Progenitor cell of endocrine pancreas (in vitro differentiated cells): ENCODE data around the gene FXR2. TPM values are rescaled to one million over a fixed set of nuclear protein-coding genes. Genes with fewer than 3 reads are reported as not detected.

Experiments used
- DNase-seq: peaks from one replicate; pipeline ENCODE4 v3.0.0; 2021; ENCODE audit warnings: low spot score; ENCODE audit not compliant: unreplicated experiment
- H3K27ac Mint-ChIP-seq: 2 replicates; pipeline ENCODE4 v1.8.0; 2021; ENCODE audit warnings: mild to moderate bottlenecking, moderate library complexity, mixed read lengths
- H3K27me3 Mint-ChIP-seq: 2 replicates; pipeline ENCODE4 v1.8.0; 2021; ENCODE audit warnings: mixed read lengths
- H3K36me3 Mint-ChIP-seq: 2 replicates; pipeline ENCODE4 v1.8.0; 2022; ENCODE audit warnings: mixed read lengths; ENCODE audit not compliant: insufficient read depth
- H3K4me1 Mint-ChIP-seq: 2 replicates; pipeline ENCODE4 v1.8.0; 2021; ENCODE audit warnings: low read depth, mixed read lengths
- H3K4me3 Mint-ChIP-seq: 2 replicates; pipeline ENCODE4 v1.8.0; 2021; ENCODE audit warnings: low read depth, mild to moderate bottlenecking, moderate library complexity, mixed read lengths
- H3K9me3 Mint-ChIP-seq: 2 replicates; pipeline ENCODE4 v1.8.0; 2021; ENCODE audit warnings: low read depth, mixed read lengths
- CTCF ChIP-seq: fragments of 200-600 bp; sonication (generic); IDR thresholded peaks from one replicate; pipeline ENCODE4 v1.5.0; 2021; ENCODE audit warnings: antibody characterized with exemption, mild to moderate bottlenecking; ENCODE audit not compliant: unreplicated experiment
- total RNA-seq: library from RNA; stranded (reverse); gene quantifications from 2 replicates; pipeline ENCODE4 v1.2.1, GENCODE V29; 2021

The FXR2 gene
- total RNA-seq, 1 donor from 2014 or later = 53.6 TPM

GRCh38 chr17:7561589-7562207 is 53.0 kb downstream of the FXR2 start, which contains the start of gene SENP3:
Gene SENP3, plus strand, starts transcription at chr17:7561919. Its CDS starts 1,158 bp downstream, at chr17:7563077.
- peak within 1 kb of the TSS; percentile 89 for H3K4me3 Mint-ChIP-seq
- H3K27ac Mint-ChIP-seq = peak within 1 kb of the TSS; percentile 96
- no peaks in the 10 kb centered on the region for H3K27me3 Mint-ChIP-seq
- peak; percentile 87 for DNase-seq
- no peaks in the 10 kb centered on the region for H3K9me3 Mint-ChIP-seq
- peaks cover 25% of the 10 kb centered on the region for H3K4me1 Mint-ChIP-seq
- H3K36me3 Mint-ChIP-seq = no peaks in the 10 kb centered on the region
- TF ChIP-seq CTCF = no peak

- peak overlapping the region; percentile 96 for H3K27ac Mint-ChIP-seq
- H3K4me3 Mint-ChIP-seq = peak overlapping the region; percentile 89
- peak; percentile 69 for TF ChIP-seq CTCF
- no peaks in the 10 kb centered on the region for H3K9me3 Mint-ChIP-seq
- no peaks in the 10 kb centered on the region for H3K36me3 Mint-ChIP-seq
- H3K27me3 Mint-ChIP-seq = no peaks in the 10 kb centered on the region
- peak; percentile 86 for DNase-seq
- peaks cover 25% of the 10 kb centered on the region for H3K4me1 Mint-ChIP-seq
Observed at GRCh38 chr17:7561028-7561575, 53.6 kb downstream of the FXR2 start.

GRCh38 chr17:7560172-7561027 is 54.3 kb downstream of the FXR2 start:
- no peaks in the 10 kb centered on the region for H3K9me3 Mint-ChIP-seq
- H3K27me3 Mint-ChIP-seq = no peaks in the 10 kb centered on the region

GRCh38 chr17:7559320-7560171 is 55.2 kb downstream of the FXR2 start:
- no peaks in the 10 kb centered on the region for H3K27me3 Mint-ChIP-seq
- no peak overlapping the region for H3K4me3 Mint-ChIP-seq
- no peaks in the 10 kb centered on the region for H3K9me3 Mint-ChIP-seq
- TF ChIP-seq CTCF = no peak
- no peak for DNase-seq
- H3K27ac Mint-ChIP-seq = no peak overlapping the region
- H3K4me1 Mint-ChIP-seq = peaks cover 33% of the 10 kb centered on the region
- no peaks in the 10 kb centered on the region for H3K36me3 Mint-ChIP-seq

More at GRCh38 chr17:7560172-7561027, 54.3 kb downstream of the FXR2 start:
- TF ChIP-seq CTCF = peak; percentile 65
- Mint-ChIP-seq H3K4me3 (peak overlapping the region; percentile 89), H3K36me3 (no peaks in the 10 kb centered on the region), H3K4me1 (peaks cover 29% of the 10 kb centered on the region), H3K27ac (peak overlapping the region; percentile 96)
- DNase-seq = peak; percentile 73
